HFFc6 (cell line): ENCODE data around the gene SLC39A9. TPM values are rescaled to one million over a fixed set of nuclear protein-coding genes. Genes with fewer than 3 reads are reported as not detected.

ENCODE experiments used
- DNase-seq: peaks from one replicate; pipeline ENCODE4 v3.0.0-alpha.2; 2018
- H3K27ac Mint-ChIP-seq: 2 replicates; pipeline ENCODE4 v1.8.0; 2020; ENCODE audit warnings: mild to moderate bottlenecking, mixed read lengths
- H3K27me3 Mint-ChIP-seq: 2 replicates; pipeline ENCODE4 v1.8.0; 2021; ENCODE audit warnings: mild to moderate bottlenecking, moderate library complexity, mixed read lengths; ENCODE audit not compliant: insufficient read depth
- H3K36me3 Mint-ChIP-seq: 2 replicates; pipeline ENCODE4 v1.8.0; 2021; ENCODE audit warnings: low read depth, mixed read lengths
- H3K4me1 Mint-ChIP-seq: 2 replicates; pipeline ENCODE4 v1.8.0; 2020; ENCODE audit warnings: low read depth, mixed read lengths
- H3K4me3 Mint-ChIP-seq: 2 replicates; pipeline ENCODE4 v1.8.0; 2020; ENCODE audit warnings: mild to moderate bottlenecking, moderate library complexity, mixed read lengths
- H3K9me3 Mint-ChIP-seq: 2 replicates; pipeline ENCODE4 v1.8.0; 2020; ENCODE audit warnings: mild to moderate bottlenecking, mixed read lengths
- total RNA-seq, 6 experiments: library from RNA; stranded (reverse); fragmentation: NEBNext Ultra II Directional; extraction: Animal tissue kit (Norgen Biotek cat#: 25700); gene quantifications; 2 replicates in 1 of 6; 3 replicates in 5 of 6; pipeline ENCODE4 v1.2.3, GENCODE V29; 2021
- TF ChIP-seq, protein P1 (sequence below): fragments of 200-600 bp; sonication (generic); IDR thresholded peaks from 2 replicates; pipeline ENCODE4 v1.5.0; 2021; ENCODE audit warnings: antibody characterized with exemption, mild to moderate bottlenecking

SLC39A9 gene
- total RNA-seq, 6 experiments from 2014 or later, result 58.8 to 88.5 (median 73.3) TPM

DNA sequence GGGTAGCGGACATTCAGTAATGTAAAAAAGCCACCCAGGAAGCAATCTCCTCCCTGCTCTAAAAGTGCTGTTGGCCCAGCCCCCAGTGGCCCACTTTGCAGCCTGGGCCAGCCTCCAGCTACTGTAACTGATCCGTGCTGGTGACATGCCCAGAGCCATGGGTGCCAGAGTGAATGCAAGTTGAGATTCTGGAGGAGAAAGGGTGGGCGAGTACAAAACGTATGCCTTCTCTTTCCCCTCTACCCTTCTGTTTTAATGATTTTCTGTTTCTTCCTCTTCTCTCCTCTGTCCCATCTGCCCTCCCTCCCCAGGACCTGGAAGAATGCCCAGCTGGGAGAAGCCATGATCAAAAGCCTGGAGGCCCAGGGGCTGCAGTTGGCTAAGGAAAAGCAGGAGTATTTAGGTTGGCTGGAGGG lies 102.9 kb downstream of the SLC39A9 start:
- H3K27ac Mint-ChIP-seq, result no peak overlapping the region
- DNase-seq, result no peak
- H3K27me3 Mint-ChIP-seq, result peaks cover 30% of the 10 kb centered on the region
- H3K36me3 Mint-ChIP-seq, result no peaks in the 10 kb centered on the region
- no peaks in the 10 kb centered on the region for H3K9me3 Mint-ChIP-seq
- TF ChIP-seq, protein P1, sequence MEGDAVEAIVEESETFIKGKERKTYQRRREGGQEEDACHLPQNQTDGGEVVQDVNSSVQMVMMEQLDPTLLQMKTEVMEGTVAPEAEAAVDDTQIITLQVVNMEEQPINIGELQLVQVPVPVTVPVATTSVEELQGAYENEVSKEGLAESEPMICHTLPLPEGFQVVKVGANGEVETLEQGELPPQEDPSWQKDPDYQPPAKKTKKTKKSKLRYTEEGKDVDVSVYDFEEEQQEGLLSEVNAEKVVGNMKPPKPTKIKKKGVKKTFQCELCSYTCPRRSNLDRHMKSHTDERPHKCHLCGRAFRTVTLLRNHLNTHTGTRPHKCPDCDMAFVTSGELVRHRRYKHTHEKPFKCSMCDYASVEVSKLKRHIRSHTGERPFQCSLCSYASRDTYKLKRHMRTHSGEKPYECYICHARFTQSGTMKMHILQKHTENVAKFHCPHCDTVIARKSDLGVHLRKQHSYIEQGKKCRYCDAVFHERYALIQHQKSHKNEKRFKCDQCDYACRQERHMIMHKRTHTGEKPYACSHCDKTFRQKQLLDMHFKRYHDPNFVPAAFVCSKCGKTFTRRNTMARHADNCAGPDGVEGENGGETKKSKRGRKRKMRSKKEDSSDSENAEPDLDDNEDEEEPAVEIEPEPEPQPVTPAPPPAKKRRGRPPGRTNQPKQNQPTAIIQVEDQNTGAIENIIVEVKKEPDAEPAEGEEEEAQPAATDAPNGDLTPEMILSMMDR, result no peak
- H3K4me1 Mint-ChIP-seq, result no peaks in the 10 kb centered on the region
- H3K4me3 Mint-ChIP-seq, result no peak overlapping the region

DNA sequence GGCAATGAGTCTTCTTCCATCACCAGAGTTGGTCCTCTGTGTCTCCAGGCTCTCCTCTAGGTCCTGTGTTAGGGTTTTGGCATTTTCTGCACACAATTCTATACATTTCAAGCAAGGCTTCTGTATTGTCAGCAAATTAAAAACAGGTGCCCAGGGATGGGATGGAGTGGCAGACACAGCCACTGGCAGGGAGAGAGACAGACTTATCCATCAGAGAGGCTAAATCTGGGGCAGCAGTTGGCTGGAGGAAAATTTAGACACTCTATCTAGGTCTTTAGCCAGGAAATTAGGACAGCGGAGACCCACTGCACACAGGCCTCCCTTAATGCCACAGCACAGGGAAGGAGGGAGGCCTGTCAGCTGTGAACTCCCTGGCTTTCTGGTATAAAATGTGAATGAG lies 106.3 kb downstream of the SLC39A9 start:
- DNase-seq, result no peak
- Mint-ChIP-seq H3K27ac (no peak overlapping the region), H3K9me3 (no peaks in the 10 kb centered on the region)

DNA sequence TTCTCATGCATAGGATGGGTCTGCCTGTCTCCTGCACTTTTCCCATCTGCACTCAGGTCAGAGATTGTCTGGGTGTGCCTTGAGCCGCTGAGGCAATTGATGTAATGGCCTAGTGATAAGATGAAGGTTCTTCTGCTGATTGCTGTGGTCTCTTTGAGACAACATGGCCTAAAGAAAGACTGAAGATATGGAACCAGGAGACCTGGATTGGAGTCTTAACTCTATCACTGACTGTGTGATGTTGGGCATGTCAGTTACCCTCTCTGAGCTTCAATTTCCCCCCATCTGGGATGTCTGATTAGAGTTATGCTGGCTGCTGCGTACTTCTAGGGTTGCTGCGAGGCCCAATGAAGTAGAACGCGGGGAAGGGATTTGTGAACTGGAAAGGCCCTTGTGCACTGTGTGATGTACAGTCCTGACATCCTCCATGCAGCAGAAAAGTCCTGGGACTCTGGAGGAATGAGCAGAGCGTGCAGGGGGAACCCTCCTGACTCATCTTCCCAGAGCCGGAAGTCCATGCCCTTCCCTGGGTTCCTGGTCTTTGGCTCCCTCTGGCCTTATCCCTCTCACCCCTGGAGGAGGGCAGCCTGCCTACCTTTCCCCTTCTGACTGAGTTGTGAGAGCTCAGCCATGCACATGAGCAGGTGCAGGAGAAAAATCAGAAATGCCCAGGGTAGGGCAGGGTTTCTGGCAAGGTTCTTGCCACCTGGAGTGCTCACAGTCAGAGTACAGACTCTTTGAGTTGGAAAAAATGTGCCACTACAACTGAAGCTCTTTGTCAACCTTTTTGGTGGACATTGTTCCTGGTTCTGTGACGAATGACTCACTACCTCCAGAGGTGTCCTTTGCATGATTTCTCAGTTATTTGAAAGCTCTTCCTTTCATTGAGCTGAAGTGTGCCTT lies 107.1 kb downstream of the SLC39A9 start:
- Mint-ChIP-seq H3K36me3 (no peaks in the 10 kb centered on the region), H3K27ac (no peak overlapping the region), H3K4me3 (no peak overlapping the region), H3K27me3 (peaks cover 21% of the 10 kb centered on the region), H3K9me3 (no peaks in the 10 kb centered on the region), H3K4me1 (no peaks in the 10 kb centered on the region)
- DNase-seq, result no peak
- TF ChIP-seq, protein P1, result no peak

More for the DNA sequence above, 106.3 kb downstream of the SLC39A9 start:
- Mint-ChIP-seq H3K27me3 (peaks cover 24% of the 10 kb centered on the region), H3K36me3 (no peaks in the 10 kb centered on the region), H3K4me3 (no peak overlapping the region), H3K4me1 (no peaks in the 10 kb centered on the region)
- TF ChIP-seq, protein P1, result no peak

DNA sequence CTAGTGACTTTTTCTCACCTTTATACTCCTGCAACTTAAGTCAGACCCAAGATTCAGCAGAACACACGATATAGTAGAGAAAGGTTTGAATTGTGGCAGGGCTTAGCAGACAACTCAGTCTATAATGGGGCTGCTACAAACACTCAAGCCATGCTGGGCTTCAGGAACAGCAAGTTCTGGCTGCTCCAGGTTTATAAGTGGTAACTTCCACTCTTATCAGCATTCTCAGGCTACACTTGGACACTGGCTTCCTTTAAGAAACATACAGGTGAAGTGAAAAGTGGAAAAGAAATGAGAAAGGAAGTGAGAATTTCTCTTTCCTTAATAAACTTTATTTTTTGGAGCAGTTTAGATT lies 107.7 kb downstream of the SLC39A9 start:
- H3K4me3 Mint-ChIP-seq, result no peak overlapping the region
- TF ChIP-seq, protein P1, result no peak
- no peak overlapping the region for H3K27ac Mint-ChIP-seq
- peaks cover 24% of the 10 kb centered on the region for H3K27me3 Mint-ChIP-seq
- DNase-seq, result no peak
- H3K9me3 Mint-ChIP-seq, result no peaks in the 10 kb centered on the region
- H3K36me3 Mint-ChIP-seq, result no peaks in the 10 kb centered on the region
- no peaks in the 10 kb centered on the region for H3K4me1 Mint-ChIP-seq

Other genes starting within 250 kb of the SLC39A9 start
- gene DCAF5, start 245.6 kb upstream of the SLC39A9 start, total RNA-seq, result 10 to 100 TPM; 23.4 to 34.7 (median 27.0) TPM
- 10 to 100 TPM; 13.8 to 19.2 (median 15.2) TPM for gene EXD2, start 207.2 kb upstream of the SLC39A9 start, total RNA-seq
- gene GALNT16, start 138.5 kb upstream of the SLC39A9 start, total RNA-seq, result under 1 TPM; 0.11 to 0.38 (median 0.24) TPM
- gene ERH, start 393 bp upstream of the SLC39A9 start, total RNA-seq, result 100 to 1,000 TPM; 221 to 287 (median 268) TPM
- under 1 TPM in 1 of 6 experiments, not detected in 5; 0.06 TPM for gene PLEKHD1, start 86.0 kb downstream of the SLC39A9 start, total RNA-seq
- not detected for gene CCDC177, start 176.2 kb downstream of the SLC39A9 start, total RNA-seq
- 10 to 100 TPM; 15.8 to 21.8 (median 17.9) TPM for gene SUSD6, start 212.9 kb downstream of the SLC39A9 start, total RNA-seq